NOMO-1 treated with DMSO at 0.1 percent for 48 hours (cell line): Measurements from ENCODE around the gene RRP1B.
"Not testable (repeated sequence)": the region's sequence is repeated elsewhere in the genome, so short reads cannot be mapped to it uniquely, and the experiment has no call there.

ENCODE experiments used
- DNase-seq: peaks from one replicate; lab custom pipeline; 2025; ENCODE audit not compliant: unreplicated experiment; lab: John Stamatoyannopoulos, UW

The RRP1B gene

DNA sequence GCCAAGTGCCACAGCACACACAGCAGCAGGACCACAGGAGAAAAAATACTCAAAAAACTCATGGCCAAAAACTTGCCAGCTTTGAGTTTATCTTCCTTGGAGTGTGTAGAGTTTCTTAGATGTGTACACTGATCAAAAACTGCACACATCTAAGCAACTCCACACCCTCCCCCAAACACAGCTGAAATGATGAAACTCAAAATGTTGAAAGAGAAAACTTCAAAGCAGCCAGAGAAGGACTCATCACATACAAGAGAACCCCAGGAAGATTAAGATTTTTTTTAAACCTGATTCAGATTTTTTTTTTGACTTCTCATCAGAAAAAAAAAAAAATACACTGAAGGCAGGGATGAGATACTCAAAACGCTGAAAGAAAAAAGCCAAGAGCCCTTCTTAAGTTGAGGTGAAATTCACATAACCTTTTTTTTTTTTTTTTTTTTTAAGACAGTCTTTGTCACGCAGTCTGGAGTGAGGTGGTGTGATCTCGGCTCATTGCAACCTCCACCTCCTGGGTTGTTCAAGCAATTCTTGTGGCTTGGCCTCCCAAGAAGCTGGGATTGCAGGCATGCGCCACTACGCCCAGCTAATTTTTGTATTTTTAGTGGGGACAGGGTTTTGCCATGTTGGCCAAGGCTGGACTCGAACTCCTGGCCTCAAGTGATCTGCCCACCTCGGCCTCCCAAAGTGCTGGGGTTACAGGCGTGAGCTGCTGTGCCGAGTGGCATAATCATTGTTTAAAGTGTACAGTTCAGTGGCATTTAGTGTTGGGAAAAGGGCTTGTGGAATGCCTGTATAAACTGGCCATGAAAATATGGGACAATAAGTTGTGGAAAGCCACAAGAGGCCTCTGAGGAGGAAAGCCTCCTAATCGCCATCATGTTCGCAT is 38.6 kb downstream of the RRP1B start:
- no peak for DNase-seq

- not testable (repeated sequence) for DNase-seq
Observed at GRCh38 chr21:43699492-43699777, 40.1 kb downstream of the RRP1B start.

DNA sequence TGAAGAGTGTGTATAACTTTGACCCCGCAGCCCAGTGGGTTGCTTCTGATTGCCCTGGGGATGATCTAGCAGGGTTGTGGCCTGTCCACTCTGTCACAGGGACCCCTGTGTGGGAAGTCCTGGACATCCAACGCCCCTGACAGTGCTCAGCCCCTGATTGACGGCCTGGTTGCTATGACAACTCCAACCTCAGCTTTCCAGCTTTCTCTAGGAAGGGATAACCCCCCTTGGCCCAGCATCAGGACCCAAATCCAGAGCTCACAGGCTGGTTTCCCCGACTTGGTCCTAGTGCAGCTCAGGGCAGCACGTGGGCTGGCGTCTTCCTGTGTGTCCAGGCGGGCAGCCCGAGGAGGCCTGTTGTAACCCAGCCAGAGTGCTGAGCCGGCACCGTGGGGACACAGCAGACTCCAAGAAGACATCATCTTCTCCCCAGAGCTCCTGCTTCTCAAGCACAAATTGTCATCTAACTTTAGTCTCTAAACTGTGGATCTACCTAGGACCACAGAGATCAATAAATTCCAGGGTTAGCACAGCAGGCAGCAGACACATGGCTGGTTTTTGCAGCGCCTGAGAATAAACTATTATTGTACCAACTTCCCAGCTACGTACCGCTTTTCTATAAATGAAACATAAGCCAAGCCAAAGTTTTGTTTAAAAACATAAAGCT is 40.7 kb downstream of the RRP1B start:
- no peak for DNase-seq

GRCh38 chr21:43701936-43702784 is 42.8 kb downstream of the RRP1B start:
- no peak for DNase-seq

DNA sequence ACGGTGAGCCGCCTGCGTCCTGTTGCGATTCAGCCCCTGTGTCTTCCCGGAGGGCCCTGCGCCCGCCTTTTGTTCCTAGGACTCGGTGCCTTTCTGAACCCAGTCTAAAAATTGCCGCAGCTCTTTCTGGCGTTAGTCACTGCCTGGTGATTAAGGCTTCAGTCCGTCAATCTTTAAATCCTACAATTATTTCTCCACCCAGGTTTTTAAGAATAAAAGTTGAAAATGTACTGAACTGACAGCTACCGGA is 43.4 kb downstream of the RRP1B start:
- no peak for DNase-seq

DNA sequence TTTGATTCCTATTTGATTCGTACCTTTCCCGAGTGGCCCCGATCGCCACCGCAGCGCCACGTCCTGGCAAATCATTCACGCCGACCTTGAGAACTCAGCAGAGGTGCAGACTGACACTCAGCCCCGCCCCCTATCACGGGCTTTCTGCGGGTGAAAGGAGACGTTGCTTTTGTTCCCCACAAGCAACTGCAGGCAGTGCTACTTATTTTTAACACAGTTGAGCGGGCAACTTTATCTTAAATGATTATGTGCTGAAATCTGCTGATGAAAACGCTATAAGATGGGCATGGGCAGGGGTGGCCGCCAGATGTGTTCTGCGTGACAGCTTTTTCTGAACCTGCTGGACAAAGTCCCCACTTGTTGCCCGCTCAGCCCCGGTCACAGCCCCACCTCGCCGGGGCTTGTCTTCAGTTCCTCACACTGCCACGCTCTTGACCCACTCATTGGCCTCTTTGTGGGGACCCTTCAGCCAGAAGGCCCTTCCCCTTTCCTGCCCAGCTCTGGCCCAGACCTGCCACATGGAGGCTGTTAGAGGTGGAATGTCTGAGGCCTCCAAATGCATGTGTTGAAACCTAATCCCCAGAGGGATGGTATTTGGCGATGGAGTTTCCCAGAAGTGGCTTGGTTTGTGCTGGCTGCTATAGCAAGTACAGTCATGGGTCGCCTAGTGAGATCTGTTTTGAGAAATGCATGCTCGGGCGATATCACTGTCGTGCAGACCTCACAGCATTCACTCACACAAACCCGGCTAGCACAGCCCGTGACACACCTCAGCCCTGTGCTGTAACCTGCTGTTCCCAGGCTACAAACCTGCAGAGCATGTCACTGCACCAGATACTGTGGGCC is 43.9 kb downstream of the RRP1B start:
- DNase-seq, result peak; percentile 45

- no peak for DNase-seq
Observed at GRCh38 chr21:43707462-43707861, 48.1 kb downstream of the RRP1B start.

- DNase-seq, result no peak
Observed at GRCh38 chr21:43708745-43709381, 49.5 kb downstream of the RRP1B start.

- DNase-seq, result no peak
Observed at GRCh38 chr21:43712268-43712942, 53.0 kb downstream of the RRP1B start.

DNA sequence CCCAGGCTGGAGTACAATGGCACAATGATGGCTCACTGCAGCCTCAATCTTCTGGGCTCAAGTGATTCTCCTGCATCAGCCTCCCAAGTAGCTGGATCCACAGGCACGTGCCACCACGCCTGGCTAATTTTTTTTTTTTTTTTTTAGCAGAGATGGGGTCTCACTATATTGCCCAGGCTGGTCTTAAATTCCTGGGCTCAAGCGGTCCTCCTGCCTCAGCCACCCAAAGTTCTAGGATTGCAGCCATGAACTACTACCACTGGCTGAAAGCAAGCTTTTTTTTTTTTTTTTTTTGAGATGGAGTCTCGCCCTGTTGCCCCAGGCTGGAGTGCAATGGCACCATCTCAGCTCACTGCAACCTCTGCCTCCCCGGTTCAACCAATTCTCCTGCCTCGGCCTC is 53.8 kb downstream of the RRP1B start:
- not testable (repeated sequence) for DNase-seq

DNA sequence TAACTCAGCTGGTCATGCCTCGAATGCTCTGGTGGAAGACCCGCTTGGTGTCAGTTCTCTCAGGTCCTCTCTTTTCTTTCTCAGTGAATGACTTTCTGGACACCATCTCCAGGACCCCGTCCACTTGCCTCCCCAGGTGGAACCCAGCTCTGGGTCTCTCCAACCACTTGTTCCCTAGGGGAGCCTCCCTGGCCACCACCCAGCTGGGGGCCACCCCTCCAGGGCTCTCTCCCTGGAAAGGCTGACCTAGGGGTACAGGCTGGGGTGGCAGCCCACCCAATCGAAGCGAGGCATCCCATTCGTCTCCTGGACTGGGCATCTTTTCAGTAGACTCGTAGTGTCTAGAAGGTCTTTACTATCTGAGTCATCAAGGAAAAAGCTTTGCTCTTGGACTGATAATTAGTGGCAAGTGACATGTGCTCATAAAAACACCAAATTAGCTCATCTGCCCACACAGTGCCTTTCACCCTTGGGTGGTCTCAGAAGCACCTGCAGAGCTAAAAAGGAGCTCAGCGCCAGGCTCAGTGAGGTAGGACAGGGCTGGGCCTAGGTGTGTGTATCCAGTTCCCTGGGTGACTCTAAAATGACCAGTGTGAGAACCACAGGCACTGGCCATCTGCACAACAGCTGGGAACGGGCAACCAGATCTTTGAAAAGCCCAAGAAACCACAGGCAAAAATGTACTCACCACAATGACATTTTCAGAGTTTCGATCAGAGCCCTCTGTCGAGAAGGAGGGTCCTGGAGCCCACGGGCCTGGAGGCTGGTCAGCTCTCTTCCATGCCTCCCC is 57.2 kb downstream of the RRP1B start:
- peak; percentile 25 for DNase-seq

- DNase-seq, result no peak
Observed at GRCh38 chr21:43717166-43717853, 58.0 kb downstream of the RRP1B start.

DNA sequence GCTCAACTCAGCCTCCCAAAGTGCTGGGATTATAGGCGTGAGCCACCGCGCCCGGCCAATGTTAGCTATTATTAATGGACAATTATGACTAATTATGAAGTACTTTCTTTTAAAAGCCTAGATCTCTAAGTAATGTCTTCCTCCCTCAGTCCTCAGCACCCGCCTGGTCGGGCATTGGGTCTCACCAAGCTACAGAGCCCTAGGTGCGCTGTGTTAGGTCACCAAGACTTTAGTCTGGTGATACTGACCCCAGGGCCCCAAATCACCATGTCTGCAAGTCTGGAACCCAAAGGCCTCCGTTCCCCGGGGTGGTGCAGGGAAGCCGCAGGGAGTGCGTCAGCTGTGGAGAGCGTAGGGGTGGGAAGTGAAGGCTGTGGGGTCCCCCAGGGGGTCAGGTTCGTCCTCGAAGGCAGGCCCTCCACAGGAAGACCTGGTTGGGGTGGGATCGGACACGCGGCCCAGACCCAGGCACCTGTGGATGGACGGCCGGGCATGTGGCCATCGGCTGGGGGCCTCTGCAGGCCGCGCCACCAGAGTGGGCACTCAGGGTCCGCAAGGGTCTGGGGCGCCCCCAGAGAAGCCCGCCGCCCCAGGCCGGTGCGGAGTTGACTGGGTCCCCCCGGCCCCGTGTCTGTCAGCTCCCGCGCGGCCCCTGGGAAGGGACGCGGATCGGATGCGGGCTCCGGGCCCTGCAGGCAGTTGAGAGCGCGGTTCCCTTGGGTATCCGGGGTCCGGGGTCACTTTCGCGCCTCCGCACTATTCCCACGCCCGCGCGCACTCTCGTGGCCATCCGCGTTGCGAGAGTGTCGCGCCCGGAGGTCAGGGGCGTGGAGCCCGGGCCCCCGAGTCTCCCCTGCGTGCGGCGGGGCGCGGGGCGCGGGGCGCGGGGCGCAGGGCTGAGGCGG is 58.9 kb downstream of the RRP1B start:
- DNase-seq, result no peak

- DNase-seq, result peak; percentile 79
Observed at GRCh38 chr21:43718872-43719747, 59.8 kb downstream of the RRP1B start, which contains the start of gene PDXK. TSS of gene PDXK (plus strand) at chr21:43719129. CDS start at chr21:43719295, 166 bp downstream.

GRCh38 chr21:43719748-43720538 is 60.6 kb downstream of the RRP1B start:
- DNase-seq, result no peak
